Measurements from ENCODE around the gene UBE2D2. TPM values are rescaled to one million over a fixed set of nuclear protein-coding genes. Genes with fewer than 3 reads are reported as not detected.

Gene UBE2D2
- polyA plus RNA-seq, 5 donors: 139 to 179 (median 159) TPM

DNA sequence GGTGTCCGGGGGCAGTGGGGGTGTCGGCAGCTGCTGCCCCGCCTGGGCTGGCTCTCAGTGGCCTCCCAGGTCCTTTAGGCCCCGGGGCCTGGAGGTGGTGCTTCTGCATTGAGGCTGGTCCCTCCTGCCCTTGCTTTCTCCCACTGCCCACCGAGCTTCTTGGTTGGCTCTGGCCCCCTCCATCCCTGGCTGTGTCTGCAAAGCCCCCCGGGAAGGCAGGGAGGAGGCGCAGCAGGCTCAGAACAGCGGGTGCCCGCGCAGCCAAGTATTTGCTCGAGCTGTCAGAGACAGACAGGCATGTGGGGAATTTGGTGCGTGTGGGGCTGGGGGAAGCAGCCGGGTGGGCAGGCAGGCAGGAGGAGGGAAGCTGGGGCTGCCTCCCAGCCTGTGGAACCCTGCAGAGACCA, 98.6 kb downstream of the UBE2D2 start:
- no peak for DNase-seq

DNA sequence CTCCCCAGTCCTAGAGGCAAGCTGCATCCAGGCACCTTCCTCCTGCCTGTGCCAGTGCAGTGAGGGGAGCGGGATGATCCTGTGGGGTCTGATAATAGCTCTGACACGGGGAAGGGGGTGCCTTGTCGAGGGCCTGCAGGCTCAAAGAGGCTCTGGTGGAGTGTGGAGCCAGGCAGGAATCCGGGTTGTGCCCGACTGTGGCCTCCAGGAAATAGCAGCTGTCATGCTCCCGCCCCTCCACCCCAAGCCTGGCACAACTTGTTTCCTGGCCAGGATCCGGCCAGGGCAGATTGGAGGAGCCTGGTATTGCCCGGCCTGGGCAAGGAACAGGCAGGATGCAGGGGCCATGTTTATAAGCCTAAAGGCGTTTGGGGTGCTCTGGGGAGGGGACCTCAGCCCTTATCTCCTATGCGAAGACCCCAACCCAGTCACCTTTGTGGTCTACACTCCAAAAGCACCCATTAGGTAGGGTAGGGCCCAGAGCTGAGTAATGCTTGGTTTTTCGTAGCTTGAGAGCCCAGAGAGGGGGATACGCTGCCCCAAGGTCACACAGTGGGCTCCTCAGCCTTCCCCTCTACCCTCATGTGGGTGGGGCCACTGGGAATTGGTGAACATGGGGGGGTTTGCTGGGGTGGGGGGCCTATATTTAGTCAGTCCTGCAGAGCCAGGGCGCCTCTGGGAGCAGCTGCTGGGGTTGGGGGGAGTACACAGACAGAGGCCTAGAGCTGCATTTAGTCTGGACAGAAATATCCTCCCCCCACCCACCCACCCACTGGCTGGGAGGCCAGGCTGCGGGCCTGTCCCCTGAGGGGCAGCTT, 99.2 kb downstream of the UBE2D2 start:
- DNase-seq: no peak

DNA sequence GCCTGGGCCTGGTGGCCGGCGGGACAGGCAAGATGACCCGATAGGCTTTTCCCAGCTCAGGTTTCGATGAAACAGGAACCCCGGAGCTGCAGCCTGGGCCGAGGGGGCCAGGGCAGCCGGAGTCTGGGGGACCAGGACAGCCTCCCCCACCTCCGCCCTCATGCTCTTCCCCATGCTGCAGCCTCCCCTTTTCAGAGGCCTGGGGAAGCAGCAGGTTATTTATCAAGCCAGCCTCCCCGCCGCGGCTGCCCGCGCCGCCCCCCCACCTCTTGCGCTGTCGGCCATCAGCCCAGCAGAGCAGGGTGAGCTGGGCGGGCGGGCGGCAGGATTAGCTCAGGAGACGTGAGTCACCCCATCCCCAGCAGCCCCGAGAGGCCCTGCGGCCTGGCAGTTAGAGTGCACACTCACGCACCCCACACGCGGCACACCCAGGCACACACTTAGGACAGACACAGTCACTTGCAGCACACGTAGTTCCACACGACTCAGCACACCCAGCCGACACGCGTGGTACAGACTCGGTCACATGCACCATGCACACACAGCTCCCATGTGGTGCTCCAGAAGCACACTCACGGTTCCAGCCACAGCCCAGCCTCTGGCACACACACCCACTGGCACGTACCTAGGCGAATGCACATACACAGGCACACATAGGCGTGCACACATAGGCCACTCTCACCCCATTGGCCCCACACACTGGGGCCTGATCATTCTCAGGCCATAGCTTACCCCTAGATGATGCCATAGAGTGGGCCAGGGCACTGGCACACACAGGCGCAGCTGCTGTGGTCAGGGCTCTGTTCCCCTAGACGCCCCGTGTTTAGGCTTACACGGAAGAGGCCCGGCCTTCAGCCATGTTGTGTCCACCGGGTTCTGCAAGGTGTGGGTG, 100.0 kb downstream of the UBE2D2 start:
- DNase-seq: no peak

DNA sequence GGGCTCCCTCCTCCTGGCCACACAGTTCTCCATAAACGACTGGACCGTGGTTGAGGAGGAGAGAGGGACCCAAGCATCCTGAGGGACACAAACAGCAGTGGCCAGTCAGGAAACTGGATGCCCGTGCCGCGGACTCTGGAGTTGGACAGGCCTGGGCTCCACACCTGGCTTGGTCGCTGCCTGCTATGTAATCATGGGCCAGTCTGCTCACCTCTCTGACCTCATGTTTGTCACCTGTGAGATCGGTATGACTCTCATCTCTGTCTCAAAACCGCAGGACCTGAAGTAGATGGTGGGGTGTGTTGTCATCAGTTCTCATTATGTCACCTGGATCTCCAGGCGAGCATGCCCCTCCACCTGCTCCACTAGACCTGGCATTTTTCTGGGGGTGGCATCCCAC, 101.5 kb downstream of the UBE2D2 start:
- DNase-seq: no peak

DNA sequence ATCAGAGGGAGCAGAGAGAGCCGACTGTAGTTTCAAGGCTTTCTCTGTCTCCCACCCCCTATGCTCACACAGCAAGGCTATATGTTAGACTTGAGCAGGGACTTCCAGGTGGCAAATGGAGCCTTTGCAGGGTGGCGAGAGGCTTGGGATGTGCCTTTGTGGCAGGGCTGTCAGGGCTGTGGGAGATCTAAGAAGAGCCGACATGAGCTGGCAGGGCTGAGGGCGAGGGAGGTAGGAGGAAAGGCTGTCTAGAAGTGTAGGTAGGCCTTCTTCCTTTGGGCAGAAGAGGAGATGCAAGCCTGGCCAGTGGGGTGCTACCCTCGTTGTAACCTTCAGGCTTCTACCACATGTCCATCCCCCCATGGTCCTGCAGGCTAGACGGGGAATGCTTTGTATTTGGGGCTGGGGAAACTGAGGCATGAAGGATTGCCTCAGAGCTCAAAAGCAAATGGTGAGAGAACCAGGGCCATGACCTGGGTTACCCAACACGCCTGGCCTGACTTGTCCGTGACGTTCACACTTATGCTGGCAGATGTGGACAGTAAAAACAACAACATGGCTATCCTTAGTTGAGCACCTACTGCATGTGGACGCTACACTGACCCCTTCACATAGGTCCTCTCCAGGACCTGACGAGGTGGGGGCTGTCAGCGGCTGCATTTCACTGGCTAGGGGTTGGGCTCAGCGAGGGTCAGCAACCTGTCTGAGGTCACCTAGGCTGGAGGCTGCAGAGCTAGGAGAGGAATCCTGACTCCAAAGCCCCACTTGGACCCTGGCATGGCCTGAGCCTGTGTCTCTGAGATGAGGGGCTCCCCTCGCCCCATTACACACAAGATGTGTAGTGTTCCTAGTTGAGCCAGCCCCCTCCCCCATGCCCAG, 102.3 kb downstream of the UBE2D2 start:
- DNase-seq: no peak

DNA sequence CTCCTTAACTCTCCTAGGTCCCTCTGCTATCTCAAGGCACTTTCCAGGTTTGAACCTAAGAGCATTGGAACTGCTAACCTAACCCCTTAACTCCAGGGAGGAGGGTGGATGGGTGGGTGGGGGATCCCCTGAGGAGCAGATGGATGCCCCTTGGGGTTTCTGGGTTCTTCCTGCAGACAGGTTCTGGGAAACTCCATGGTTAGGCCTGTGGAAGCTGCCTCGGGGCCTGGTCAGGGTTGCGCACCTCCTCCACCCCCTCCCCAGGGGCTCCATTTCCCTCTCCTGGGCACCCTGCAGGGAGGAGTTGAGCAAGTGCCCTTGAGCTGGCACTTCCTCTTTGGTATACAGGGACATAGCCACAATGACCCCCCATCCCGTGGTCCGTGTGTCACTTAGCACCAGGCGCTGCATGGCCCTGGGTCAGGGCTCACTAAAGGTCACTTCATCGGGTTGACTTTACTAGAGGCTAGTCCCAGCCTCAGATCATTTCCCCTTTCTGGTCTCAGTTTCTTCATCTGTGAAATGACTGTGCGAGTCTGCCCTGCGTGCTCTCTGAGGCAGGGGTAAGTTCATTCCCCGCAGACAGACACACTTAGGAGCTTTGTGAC, 103.1 kb downstream of the UBE2D2 start:
- no peak for DNase-seq

DNA sequence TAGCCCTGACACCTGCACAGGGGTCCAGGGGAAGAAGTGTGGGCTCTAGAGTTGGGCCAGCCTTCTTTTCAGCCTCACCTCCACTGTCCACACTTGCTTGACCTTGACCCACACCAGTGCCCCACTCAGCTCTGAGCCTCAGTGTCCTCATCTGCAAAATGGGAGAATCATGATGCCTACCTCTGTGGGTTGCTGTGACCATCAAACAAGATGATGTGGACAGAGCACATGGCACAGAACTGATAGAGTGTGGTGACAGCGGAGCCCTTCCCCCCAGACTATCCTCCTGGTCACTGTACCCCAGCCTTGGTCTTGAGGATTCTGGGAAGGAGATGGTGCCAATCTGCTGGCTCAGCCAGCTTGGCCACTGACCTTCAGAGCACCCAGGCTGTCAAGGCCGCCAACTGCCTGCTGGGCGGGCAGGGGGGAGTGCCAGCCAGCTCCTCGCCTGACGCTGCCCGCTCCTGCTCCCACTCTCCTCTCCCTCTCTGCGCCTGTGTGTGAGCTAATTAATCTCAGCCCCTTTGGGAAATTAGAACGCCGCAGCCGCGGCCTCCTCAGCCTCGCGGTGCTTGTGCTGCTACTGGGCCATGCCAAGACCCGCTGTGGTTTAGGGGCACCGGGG, 103.7 kb downstream of the UBE2D2 start:
- DNase-seq: no peak

DNA sequence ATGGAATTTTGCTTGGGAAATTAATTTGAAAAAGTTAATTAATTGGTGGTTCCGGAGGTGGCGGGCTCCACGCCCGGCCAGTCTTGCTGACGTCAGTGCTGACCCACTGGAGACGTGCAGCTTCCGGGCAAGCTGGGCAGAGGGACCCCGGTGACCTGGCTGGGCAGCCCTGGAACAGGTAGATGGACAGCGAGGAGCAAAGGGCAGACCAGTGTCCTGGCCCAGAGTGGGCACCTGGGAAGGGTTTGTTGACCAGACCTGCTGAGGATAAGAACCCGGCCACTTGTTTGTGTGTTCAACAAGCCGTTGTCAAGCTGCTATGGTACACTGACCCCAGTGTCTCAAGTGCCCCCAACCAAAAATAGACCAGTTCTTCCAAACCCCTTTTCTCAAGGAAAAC, 104.5 kb downstream of the UBE2D2 start:
- DNase-seq: no peak

DNA sequence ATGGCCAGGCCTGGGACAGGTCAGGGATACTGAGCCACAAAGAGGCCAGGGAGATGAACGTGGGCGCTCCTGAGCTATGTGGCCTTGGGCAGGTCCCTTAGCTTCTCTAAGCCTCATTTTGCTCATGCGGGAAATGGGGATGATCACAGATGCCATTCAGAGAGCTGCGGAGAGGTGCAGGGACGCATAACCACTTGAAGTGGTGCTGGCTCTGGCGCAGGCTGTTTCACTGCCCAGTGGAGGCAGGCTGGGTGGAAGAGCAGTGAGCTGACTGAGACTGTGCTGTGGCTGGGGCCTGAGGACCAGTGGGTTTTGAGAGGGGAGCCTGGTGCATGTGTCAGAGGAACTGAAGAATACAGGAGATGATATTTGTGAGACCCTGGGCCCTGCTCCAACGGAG, 105.4 kb downstream of the UBE2D2 start:
- no peak for DNase-seq

DNA sequence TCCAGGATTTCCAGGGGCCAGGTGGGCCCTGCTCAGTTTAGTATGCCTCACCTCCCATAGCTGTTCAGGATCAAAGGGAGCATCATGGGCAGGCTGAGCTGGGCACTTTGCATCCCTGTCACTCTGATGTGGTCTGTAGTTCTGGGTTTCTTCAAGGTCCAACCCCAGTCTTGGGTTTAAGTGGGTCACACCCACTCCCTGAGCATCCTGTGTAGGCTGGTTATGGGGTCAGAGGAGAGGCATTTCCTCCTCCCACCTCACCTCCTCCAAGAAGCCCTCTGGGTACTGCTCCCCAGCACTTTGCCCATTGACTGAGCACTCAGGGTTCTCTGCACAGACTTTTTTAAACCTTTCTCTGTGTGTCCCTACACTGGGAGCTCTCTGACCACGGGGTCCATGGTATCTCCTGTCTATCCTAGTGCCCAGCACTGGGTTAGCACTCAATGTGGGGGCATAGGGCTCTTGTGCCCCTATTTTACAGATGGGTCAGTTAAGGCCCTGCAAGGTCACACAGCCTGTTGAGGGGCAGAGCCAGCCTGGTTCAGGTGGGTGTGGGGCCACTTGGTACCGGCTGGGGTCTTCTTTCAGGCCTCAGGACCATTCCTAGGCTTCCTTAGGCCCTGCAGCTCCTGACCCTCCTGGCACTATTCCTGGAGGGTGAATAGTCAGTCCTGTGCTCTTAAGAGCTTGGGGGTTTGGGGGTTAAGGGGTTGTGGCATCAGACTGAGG, 106.0 kb downstream of the UBE2D2 start:
- no peak for DNase-seq

DNA sequence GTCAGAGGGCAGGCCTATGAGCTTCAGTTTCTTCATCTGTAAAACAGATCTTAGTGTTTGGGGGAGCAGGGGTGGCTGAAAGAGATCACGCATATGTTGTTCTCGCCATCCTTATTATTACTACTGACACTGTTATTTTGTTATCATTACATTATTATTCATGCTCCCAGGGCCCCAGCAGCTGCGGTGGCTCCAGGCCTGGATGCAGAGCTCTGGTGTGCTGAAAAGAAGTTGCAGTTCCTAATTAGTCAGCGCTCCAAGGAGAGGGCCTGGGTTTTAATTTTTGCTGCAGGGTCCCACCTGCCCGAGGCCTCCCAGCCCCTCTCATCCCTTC, 106.6 kb downstream of the UBE2D2 start:
- DNase-seq: no peak

DNA sequence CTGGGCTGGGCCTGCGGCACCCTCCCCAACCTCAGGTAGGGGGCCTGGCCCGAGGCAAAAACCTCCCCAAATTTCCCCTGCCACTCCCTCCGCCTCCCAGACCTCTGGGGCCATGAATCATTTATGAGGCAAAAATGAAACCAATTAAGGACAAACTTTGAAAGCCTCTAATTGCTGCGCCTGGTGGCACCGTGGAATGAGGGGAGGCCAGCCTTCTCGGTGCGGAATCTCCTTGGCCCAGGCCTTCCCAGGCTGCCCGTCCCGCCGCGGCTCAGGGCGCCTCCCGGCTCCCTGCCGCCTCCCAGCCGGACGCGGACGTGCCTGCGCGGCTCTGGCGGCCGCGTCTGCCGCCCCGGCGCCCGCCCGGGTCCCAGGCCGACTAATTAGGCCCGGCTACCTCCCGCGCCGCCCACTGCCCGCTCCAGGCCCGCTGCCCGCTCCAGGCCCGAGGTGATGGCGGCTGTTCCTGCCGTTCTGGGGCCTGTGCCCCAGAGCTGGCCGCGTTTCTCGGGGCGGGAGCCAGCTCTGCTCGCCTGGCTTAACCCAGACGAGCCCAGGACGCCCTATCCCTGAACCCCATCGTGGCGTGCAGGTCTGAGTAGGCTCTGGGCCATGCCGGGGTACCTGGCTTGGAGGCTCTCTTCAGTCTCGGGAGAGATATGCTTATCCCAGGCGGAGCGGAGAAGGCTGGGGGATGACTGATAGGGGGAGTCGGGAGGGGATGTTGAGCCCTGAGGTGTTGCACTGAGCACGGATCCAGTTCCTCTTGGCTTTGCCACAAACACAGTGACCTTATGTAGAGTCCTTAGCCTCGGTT, 107.1 kb downstream of the UBE2D2 start:
- DNase-seq: no peak

DNA sequence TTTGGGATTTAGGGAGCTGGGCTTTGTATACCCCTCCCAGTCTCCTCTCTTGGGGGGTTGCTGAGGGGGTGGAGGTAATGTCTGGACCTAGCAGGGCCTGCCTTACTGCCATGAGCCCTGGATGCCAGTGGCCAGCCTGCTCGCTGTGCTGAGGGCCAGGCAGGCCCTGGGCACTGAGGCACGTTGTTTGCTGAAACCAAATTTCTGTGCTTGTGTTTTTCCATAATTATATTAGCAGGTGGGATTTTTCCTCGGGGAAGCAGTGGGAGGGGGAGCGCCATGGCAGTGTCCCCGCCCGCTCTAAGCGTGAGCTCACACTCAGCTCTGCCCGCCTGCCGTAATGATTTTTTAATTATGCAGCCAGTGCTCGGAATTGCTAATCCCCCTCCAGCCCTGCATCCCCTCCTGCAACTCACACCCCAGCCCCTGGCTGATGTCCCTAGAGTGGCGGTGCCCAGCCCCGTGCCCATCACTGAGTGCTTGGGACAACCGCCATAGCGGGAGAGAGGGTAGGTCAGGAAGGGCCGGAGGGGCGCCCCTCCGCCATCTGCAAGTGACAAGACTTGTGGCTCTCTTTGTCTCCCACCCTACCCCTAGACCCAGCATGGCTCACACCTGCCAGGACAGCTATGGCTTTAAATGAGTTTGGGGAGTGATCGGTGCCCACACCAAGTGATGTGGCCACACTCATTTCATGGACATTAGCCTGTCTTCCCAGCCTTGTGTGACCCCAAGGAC, 108.0 kb downstream of the UBE2D2 start:
- no peak for DNase-seq

DNA sequence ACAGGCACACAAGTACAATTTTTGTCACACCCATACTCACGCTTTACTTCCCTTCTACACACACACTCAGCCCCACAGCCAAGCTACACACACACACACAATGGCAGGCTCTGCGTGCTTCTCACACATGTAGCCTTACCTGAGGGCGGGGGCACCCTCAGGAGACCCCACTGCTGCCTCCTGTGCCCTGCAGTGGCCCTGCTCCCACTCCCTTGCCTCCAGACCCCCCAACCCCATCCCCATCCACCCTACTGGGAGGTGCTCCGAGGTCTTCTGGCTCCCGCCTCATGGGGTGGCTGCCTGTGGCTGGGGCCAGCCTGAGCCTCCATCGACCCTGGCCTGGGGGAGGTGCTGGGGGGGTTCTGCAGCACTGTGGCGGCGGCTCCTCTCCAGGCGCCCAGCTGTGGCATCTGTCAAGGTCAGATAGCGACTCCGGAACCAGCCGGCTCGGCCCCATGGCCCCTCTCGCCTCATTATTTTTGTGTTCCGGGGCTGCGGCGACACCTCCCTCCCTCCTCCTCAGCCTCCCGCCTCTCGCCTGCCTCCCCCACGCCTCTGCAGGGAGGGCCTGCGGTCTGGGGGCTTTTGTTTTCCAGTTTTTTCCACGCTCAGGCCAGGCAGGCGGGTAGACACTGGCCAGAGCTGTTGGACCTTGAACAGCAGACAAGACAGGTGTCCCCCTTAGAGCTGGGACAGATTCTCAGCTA, 108.7 kb downstream of the UBE2D2 start:
- DNase-seq: no peak

DNA sequence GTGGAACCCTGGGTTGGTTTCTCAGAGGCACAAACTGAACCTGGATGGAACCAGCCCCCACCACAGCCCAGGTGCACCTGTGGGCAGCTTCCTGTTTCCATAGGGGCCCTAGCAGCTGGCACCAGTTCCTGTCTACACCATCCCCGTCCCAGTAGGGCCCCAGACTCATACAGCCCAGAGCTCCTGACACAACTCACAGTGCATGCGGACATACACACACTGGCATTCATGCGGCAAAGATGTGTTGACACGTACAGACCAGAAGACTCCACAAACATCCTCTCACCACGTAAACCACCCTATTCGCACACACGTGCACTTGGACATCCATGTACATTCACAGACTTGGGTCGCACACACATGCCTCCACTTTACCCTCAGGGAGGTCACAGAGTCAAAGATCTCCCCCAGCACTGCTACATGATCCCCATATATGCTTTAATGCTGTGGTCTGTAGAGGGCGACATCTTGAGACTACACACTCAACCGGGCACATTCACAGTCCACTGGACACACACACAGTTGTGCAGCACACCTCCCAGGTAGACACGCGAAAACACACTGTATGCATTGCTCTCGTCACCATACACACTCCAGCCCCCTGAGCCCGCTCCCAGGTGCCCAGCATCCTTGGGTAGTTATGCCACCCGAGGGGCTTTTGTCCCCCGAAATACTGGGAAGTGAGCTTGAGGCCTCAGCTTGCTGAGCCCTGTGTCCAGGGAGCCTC, 109.4 kb downstream of the UBE2D2 start:
- DNase-seq: no peak

DNA sequence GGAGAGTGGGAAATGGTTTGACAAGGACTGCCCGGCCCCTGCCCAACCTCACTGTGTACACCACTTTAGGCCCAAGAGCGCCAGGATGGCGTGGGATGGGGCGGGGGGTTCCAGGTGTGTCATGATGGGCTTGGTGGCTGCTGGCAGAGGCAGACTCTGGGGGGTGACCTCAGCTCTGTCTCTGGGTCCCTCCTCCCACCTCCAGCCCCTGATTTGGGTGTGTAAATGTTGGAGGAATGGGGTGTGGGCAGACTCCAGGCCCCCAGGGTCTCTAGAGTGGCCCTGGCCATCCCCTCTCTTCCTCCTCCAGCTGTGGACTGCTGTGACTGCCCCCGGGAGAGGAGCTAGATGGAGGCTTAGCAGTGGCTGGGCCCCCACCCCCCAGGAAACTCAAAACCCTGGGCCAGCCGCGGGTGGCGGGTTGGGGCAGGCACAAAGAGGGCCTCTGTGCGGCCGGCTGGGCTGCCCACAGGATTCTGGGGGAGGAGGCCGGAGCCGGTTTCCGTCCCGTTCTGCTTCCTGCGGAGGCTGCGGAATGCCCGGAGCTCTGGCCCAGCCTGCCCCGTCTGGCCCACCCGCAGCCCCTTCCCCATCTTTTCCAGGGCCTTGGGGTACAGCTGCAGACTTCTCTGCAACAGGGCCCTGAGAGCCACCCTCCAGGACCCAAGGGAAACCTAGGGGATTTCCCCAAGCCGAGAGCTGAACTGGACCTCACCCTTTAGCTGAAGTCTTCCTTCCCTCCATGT, 110.1 kb downstream of the UBE2D2 start:
- DNase-seq: no peak

DNA sequence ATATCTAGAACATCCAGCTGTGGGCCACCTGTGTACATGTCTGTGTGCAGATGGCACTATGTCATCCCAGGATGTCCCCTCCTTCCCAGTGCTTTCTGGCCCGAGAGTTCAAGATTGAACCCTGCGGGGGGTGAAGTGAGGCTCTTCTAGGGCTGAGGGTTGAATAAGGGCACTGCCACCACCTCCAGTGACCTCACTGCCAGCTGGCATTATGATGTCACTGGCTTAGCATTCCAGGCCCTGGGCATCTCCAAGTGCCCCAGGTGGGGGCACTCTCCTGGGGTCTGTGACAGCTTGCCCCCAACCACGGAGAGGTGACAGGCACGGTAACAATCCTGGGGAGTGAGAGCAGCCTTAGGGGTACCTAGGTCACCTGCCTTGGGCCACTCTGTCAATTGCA, 114.1 kb downstream of the UBE2D2 start:
- DNase-seq: no peak

All from right lung (tissue), 5 donors.